Brain microvascular endothelial cell (primary cell): ENCODE measurements around the gene KCNA10.

Source experiments
- DNase-seq: peaks from one replicate; pipeline ENCODE4 v3.0.0-alpha.2; 2020
- H3K27ac ChIP-seq: fragments of 250-450 bp; sonication (Bioruptor Pico); 2 replicates; pipeline ENCODE4 v1.5.1; 2020; ENCODE audit warnings: mild to moderate bottlenecking, moderate library complexity
- H3K27me3 ChIP-seq: fragments of 250-450 bp; sonication (Bioruptor Pico); replicated peaks from 2 replicates; pipeline ENCODE4 v1.5.1; 2020; ENCODE audit warnings: mild to moderate bottlenecking
- H3K36me3 ChIP-seq: fragments of 250-450 bp; sonication (Bioruptor Pico); replicated peaks from 2 replicates; pipeline ENCODE4 v1.5.1; 2020; ENCODE audit warnings: mild to moderate bottlenecking
- H3K4me3 ChIP-seq: 2 replicates; pipeline ENCODE4 v1.5.1; 2011; ENCODE audit warnings: low read depth, mild to moderate bottlenecking, control low read depth, low read length, moderate library complexity
- CTCF ChIP-seq: IDR thresholded peaks from 2 replicates; pipeline ENCODE4 v1.5.1; 2011; ENCODE audit warnings: low read depth, mild to moderate bottlenecking, moderate library complexity, low read length, control low read depth, inconsistent platforms; ENCODE audit errors: missing control alignments
- in situ Hi-C: cut with HindIII; loops from 2 replicates; pipeline ENCODE4 v1.10.0; 2017; ENCODE audit warnings: low sequenced_read_pairs, low pct_ligation_motif_present

The KCNA10 gene

GRCh38 chr1:110485725-110486124, 33.2 kb downstream of the KCNA10 start:
- in situ Hi-C loops = no loop called here
- Histone ChIP-seq H3K27me3 (no peaks in the 10 kb centered on the region), H3K4me3 (no peak overlapping the region), H3K36me3 (no peaks in the 10 kb centered on the region), H3K27ac (no peak overlapping the region)
- TF ChIP-seq CTCF = no peak
- no peak for DNase-seq

GRCh38 chr1:110484801-110485200, 34.2 kb downstream of the KCNA10 start:
- no peak for DNase-seq
- Histone ChIP-seq H3K36me3 (no peaks in the 10 kb centered on the region), H3K27me3 (no peaks in the 10 kb centered on the region), H3K27ac (no peak overlapping the region), H3K4me3 (no peak overlapping the region)
- in situ Hi-C loops = no loop called here
- TF ChIP-seq CTCF = no peak

GRCh38 chr1:110483308-110483685, 35.7 kb downstream of the KCNA10 start:
- H3K4me3 ChIP-seq = no peak overlapping the region
- no peaks in the 10 kb centered on the region for H3K27me3 ChIP-seq
- no peak overlapping the region for H3K27ac ChIP-seq
- no peak for DNase-seq
- H3K36me3 ChIP-seq = no peaks in the 10 kb centered on the region
- in situ Hi-C loops = no loop called here
- TF ChIP-seq CTCF = no peak

GRCh38 chr1:110482662-110483307, 36.2 kb downstream of the KCNA10 start:
- no peak for DNase-seq
- in situ Hi-C loops = no loop called here

GRCh38 chr1:110481968-110482623, 36.9 kb downstream of the KCNA10 start:
- H3K4me3 ChIP-seq = no peak overlapping the region
- no peak for TF ChIP-seq CTCF
- no peaks in the 10 kb centered on the region for H3K27me3 ChIP-seq
- H3K27ac ChIP-seq = no peak overlapping the region
- DNase-seq = no peak
- in situ Hi-C loops = no loop called here
- no peaks in the 10 kb centered on the region for H3K36me3 ChIP-seq

More at GRCh38 chr1:110482662-110483307, 36.2 kb downstream of the KCNA10 start:
- Histone ChIP-seq H3K27ac (no peak overlapping the region), H3K36me3 (no peaks in the 10 kb centered on the region), H3K4me3 (no peak overlapping the region), H3K27me3 (no peaks in the 10 kb centered on the region)
- TF ChIP-seq CTCF = no peak
